Islet of Langerhans (tissue), 1 donor: ENCODE measurements around the gene IKZF5.
A peak's percentile ranks its signal among the peaks of the same experiment; 100 is the strongest.

Source experiments
- FAIRE-seq: peaks from one replicate; lab custom pipeline; 2011; peaks lifted over from hg19 to GRCh38; lab: Jason Lieb, UNC

The IKZF5 gene, protein sequence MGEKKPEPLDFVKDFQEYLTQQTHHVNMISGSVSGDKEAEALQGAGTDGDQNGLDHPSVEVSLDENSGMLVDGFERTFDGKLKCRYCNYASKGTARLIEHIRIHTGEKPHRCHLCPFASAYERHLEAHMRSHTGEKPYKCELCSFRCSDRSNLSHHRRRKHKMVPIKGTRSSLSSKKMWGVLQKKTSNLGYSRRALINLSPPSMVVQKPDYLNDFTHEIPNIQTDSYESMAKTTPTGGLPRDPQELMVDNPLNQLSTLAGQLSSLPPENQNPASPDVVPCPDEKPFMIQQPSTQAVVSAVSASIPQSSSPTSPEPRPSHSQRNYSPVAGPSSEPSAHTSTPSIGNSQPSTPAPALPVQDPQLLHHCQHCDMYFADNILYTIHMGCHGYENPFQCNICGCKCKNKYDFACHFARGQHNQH

DNA sequence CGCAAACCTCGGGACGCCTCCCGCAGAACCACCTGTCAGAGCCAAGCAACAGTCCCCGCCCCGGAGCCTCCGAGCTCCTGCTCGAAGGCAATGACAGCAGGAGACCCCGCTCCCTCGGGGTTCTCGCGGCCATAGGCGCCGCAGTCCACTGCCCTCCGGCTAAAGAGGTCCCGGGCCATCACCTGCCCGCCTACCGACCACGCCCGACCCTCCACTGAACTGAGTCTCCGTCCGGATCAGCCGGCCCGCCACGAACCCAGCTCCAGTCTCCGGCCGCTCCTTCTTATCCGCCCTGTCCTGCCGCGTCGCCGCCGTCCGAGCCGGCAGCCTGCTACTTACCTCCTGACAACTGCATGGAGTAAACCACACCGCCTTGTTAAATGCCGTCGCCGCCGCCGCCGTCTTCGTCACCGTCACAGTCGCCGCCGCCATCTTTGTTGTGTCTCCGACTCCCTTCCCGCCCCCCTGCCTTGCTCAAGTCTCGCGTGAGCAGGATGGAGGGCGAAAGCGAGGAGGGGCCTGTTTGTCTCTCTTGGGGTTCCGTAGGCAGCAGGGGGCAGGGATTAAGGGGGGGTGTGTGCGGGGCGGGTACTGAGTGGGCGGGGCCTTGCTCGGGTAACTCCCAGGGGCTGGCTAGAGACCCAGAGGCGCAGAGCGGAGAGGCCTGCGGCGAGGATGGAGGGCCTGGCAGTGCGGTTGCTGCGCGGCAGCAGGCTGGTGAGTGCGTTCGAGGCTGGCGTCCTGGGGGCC lies at the start of gene IKZF5, which contains the start of gene ACADSB:
IKZF5 (minus strand) TSS at position 441 of the 750 bp plus-strand sequence. CDS start 10,170 bp downstream, outside the sequence.
ACADSB (plus strand) TSS at position 652 of the 750 bp plus-strand sequence; CDS start at position 676, 24 bp downstream.
- FAIRE-seq, result no peak

GRCh38 chr10:123057968-123058367 lies 49.4 kb upstream of the IKZF5 start:
- FAIRE-seq, result no peak

DNA sequence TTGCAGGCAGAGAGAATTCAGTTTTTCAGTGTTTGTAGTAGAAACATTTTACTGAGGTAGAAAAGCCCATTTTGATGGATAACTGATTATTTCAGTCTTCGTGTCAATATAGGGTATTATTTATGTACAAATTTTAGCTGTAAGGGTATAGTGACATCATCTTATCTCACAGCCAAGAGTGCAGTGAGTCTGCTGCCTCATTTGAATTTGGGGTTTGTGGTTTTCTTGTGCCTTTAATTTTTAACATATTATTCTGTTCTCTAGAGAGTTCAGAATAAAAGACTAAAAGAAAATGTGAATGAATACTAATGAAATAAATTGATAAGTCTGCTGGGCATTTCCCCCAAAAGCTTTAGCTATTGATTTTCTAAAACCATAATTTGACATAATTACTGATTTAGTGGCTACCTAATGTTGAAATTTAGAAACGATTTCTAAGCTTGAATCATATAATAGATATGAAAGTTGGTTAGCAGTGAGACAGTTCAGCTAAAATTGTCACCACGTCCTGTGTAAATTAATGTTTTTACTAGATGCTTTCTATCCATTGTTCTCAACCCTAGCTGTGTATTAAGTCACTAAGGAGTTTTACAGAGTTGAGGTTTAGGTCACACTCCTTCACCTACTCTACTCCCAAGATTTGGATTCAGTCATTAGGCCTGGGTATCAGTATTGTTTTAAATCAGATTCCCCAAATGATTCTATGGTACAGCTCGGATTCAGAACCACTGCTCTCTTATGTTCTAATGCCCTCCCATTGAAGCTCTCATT lies 37.6 kb upstream of the IKZF5 start:
- no peak for FAIRE-seq

GRCh38 chr10:123044391-123044790 lies 35.8 kb upstream of the IKZF5 start:
- no peak for FAIRE-seq

DNA sequence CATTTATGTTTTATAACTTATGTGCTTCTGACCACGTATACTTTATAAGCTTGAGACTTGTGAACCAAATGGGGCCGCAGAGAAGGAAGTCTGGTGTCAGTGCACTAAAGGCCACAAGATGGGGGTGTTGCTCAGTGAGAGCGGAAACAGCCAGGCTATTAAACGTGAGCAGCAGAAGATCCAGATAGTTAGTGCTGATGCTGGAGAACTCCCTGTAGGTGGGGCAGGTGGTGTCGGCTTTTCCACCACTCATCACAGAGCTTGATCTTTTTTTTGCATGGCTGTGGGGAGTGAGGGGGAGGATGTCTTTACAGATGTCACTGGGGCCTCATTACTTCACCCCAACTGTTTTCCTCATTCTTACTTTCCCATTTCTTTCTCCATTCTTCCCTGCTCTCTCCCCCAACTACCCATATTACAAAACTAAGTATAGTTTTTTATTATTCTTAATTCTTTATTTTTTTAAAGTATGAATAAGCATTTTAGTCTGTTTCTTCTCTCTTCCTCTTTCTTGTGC lies 34.9 kb upstream of the IKZF5 start:
- peak; percentile 78 for FAIRE-seq

GRCh38 chr10:123042708-123043408 lies 34.3 kb upstream of the IKZF5 start:
- FAIRE-seq, result no peak

GRCh38 chr10:123039632-123039930 lies 31.0 kb upstream of the IKZF5 start:
- FAIRE-seq, result no peak

GRCh38 chr10:123038782-123039631 lies 30.4 kb upstream of the IKZF5 start:
- FAIRE-seq, result no peak

- FAIRE-seq, result no peak
Measured at GRCh38 chr10:123035467-123036086, 27.0 kb upstream of the IKZF5 start.

DNA sequence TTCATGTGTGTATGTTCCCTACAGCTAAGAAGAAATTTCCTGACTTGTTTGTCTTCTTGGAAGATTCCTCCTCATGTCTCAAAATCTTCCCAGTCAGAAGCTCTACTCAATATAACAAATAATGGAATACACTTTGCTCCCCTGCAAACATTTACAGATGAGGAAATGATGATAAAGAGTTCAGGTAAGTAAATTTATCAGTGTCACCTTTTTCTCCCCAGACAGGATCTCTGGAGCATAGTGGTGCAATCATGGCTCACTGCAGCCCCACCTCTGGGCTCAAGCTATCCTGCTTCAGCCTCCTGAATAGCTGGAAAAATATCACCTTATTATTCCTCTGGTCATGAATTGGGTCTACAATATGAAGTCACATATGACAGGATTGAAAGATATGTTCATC lies 25.7 kb upstream of the IKZF5 start:
- no peak for FAIRE-seq

DNA sequence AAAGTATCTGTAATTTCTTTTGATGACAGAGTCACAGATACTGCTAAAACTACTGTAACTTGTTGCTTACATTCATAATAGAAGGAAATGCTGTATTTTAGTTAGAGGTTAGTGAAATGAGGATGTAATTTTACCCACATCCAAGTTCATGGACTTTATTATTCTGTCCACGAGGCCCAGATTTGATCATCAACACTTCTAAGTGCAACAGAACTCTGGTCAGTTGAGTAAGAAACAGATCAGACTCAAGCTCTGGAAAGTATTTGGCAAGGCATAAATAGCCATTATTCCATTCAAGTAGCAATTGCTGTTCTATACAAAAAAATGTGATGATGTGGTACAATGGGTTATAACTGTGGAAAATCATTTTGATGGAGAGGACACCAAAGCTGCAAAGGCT lies 22.5 kb upstream of the IKZF5 start:
- FAIRE-seq, result no peak

- no peak for FAIRE-seq
Measured at GRCh38 chr10:123027861-123028260, 19.3 kb upstream of the IKZF5 start.

DNA sequence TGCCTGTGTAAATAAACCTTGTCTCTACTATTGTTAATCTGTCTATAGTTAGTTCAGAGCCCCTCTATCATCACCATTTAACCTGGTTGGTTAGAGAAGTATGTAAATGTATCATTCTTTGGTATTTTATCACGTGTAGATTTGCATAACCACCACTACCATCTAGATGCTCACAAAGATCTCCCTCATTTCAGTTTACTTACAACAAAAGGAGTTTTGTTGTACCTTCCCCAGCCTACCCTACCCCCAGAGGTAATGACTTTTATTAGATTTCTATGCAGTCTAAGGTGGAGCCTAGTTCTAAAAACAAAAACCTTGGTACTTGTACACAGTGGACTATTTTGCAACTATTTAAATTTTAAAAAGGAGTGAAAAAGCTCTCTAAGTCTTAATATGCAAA lies 17.7 kb upstream of the IKZF5 start:
- FAIRE-seq, result no peak

DNA sequence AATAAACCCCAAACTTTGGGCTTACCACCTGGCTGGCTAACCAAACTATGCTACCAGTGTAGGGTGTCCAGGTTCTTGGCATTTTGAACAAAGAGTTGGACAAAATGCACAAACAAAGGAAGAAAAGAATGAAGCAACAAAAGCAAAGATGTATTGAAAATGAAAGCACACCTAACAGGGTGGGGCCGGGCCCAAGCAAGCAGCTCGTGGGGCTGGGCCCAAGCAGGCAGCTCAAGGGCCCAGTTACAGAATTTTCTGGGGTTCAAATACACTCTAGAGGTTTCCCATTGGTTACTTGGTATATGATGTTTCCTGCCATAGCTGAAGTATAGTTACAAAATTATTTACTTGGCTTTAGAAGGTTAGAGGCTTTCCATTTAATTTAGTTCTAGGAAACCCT lies 15.9 kb upstream of the IKZF5 start:
- FAIRE-seq, result no peak

DNA sequence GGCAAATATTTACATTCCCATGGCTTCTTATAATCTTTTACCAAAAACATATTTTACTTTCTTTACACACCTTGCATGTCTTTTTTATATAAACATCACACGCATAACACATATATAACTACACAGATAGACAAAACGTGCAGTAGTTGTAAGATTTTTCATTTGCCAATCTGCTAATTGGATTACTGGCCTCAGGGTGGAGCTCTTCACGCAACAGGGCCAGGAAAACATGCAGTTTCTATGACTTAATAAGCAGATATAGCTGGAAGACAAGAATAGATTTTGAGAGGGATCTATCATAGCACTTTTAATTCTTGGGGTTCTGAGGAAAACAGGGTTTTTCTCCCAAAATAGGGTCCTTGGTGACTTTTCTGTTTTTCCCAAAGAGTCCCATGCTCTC lies 12.9 kb upstream of the IKZF5 start:
- FAIRE-seq, result no peak

DNA sequence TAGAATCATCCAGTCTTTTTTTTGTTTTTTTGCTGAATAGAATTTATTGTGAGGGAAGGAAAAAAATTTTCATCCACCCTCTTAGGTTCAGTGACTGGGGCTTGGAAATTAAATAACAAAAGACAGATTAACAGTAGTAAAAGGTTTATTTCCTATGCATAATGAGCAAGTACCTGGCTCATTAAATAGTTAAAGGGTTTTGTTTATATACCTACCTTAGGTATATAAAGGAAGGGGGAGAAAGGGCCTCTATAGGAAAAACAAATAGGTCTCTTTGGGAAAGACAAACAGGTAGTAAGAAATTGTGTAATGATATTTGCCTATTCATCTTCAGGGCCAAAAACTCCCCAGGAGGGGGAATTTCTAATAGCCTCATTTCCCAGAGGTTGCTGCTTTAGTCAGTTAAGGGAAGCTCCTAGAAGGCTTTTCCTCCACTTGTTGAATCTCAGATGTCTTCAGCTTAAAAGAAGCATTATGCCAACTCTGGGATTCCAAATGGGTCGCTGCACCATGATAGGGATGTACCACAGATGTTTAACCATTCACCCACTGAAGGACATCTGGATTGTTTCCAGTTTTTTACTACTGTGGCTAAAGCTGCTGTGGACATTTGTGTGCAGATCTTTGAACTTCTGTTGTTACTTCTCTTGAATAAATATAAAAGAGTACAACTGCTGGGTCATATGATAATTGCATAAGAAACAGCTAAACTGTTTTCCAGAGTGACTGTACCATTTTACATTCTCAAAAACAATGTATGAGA lies 11.5 kb upstream of the IKZF5 start:
- FAIRE-seq, result no peak

DNA sequence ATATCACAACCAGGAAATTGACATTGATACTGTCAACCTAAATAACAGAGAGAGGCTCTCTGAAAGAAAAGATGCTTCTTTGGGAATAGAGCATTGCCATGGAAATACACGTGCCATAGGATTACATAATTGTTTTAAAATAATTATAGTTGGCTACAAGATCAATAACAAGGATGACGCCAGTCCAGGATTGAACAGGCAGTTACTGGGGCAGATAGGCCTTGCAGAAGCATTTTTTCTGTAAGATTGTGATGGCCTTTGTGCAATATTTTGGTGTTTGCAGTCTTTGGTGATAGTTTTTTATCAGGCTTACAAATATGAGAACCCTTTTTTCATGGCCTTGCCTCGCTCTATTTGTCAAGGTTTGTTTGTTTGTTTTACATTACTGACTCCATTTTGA lies 10.7 kb upstream of the IKZF5 start:
- FAIRE-seq, result no peak

- FAIRE-seq, result no peak
Measured at GRCh38 chr10:123018531-123018930, 9.9 kb upstream of the IKZF5 start.

- FAIRE-seq, result no peak
Measured at GRCh38 chr10:123017421-123018165, 9.0 kb upstream of the IKZF5 start.
